ENCODE data around the gene FALEC.

FALEC gene

GRCh38 chr1:150515328-150516049 lies at the start of gene FALEC:
FALEC (plus strand) TSS chr1:150515752.
- peak; percentile 98 for DNase-seq

GRCh38 chr1:150466964-150467363 lies 48.6 kb upstream of the FALEC start:
- DNase-seq: no peak

- DNase-seq: no peak
Observed at GRCh38 chr1:150469291-150469690, 46.3 kb upstream of the FALEC start.

- no peak for DNase-seq
Observed at GRCh38 chr1:150472601-150473200, 42.9 kb upstream of the FALEC start.

GRCh38 chr1:150473659-150474058 lies 41.9 kb upstream of the FALEC start:
- DNase-seq: no peak

- DNase-seq: no peak
Observed at GRCh38 chr1:150474869-150475268, 40.7 kb upstream of the FALEC start.

- no peak for DNase-seq
Observed at GRCh38 chr1:150476754-150477153, 38.8 kb upstream of the FALEC start.

- no peak for DNase-seq
Observed at GRCh38 chr1:150477320-150477719, 38.2 kb upstream of the FALEC start.

GRCh38 chr1:150477733-150478132 lies 37.8 kb upstream of the FALEC start:
- DNase-seq: no peak

- DNase-seq: no peak
Observed at GRCh38 chr1:150479370-150479769, 36.2 kb upstream of the FALEC start.

- no peak for DNase-seq
Observed at GRCh38 chr1:150479927-150480352, 35.6 kb upstream of the FALEC start.

GRCh38 chr1:150484431-150484830 lies 31.1 kb upstream of the FALEC start:
- DNase-seq: no peak

- DNase-seq: no peak
Observed at GRCh38 chr1:150484861-150485260, 30.7 kb upstream of the FALEC start.

GRCh38 chr1:150486966-150487762 lies 28.4 kb upstream of the FALEC start, which contains the start of gene TARS2:
TARS2 (plus strand) TSS chr1:150487419; CDS start chr1:150487451, 32 bp downstream.
- peak; percentile 99 for DNase-seq

GRCh38 chr1:150487763-150488115 lies 27.8 kb upstream of the FALEC start:
- no peak for DNase-seq

- DNase-seq: no peak
Observed at GRCh38 chr1:150493175-150493574, 22.4 kb upstream of the FALEC start.

- DNase-seq: no peak
Observed at GRCh38 chr1:150498342-150498741, 17.2 kb upstream of the FALEC start.

GRCh38 chr1:150505431-150505830 lies 10.1 kb upstream of the FALEC start:
- no peak for DNase-seq

GRCh38 chr1:150507912-150508864 lies 7.4 kb upstream of the FALEC start, which contains the start of gene ECM1:
ECM1 (plus strand) TSS chr1:150508109; CDS start chr1:150508210, 101 bp downstream.
- DNase-seq: no peak

GRCh38 chr1:150508982-150509381 lies 6.6 kb upstream of the FALEC start:
- no peak for DNase-seq

GRCh38 chr1:150511551-150511950 lies 4.0 kb upstream of the FALEC start:
- no peak for DNase-seq

- DNase-seq: no peak
Observed at GRCh38 chr1:150511985-150512660, 3.4 kb upstream of the FALEC start.
